ENCODE results near the gene RBFOX1. TPM values are rescaled to one million over a fixed set of nuclear protein-coding genes. Genes with fewer than 3 reads are reported as not detected.

Gene RBFOX1
- total RNA-seq, 1 donor from 2014 or later, result not detected

GRCh38 chr16:7555459-7555858, 222.8 kb downstream of the RBFOX1 start:
- H3K4me3 ChIP-seq (ENCODE audit: low read depth, low read length), result no peak overlapping the region
- no peak for TF ChIP-seq CTCF (conservative IDR thresholded peaks at IDR 0.05; ENCODE audit: low read depth, low read length)
- no peak for DNase-seq (ENCODE audit: low read depth)

- no peak for DNase-seq (ENCODE audit: low read depth)
- no peak for TF ChIP-seq CTCF (conservative IDR thresholded peaks at IDR 0.05; ENCODE audit: low read depth, low read length)
- no peak overlapping the region for H3K4me3 ChIP-seq (ENCODE audit: low read depth, low read length)
Measured at GRCh38 chr16:7561908-7562405, 229.3 kb downstream of the RBFOX1 start.

- TF ChIP-seq CTCF (conservative IDR thresholded peaks at IDR 0.05; ENCODE audit: low read depth, low read length), result no peak
- no peak for DNase-seq (ENCODE audit: low read depth)
- H3K4me3 ChIP-seq (ENCODE audit: low read depth, low read length), result no peak overlapping the region
Measured at GRCh38 chr16:7566360-7566759, 233.7 kb downstream of the RBFOX1 start.

- no peak for TF ChIP-seq CTCF (conservative IDR thresholded peaks at IDR 0.05; ENCODE audit: low read depth, low read length)
- DNase-seq (ENCODE audit: low read depth), result no peak
Measured at GRCh38 chr16:7571366-7571765, 238.7 kb downstream of the RBFOX1 start.

GRCh38 chr16:7577588-7577987, 244.9 kb downstream of the RBFOX1 start:
- DNase-seq (ENCODE audit: low read depth), result no peak
- no peak for TF ChIP-seq CTCF (conservative IDR thresholded peaks at IDR 0.05; ENCODE audit: low read depth, low read length)
- H3K4me3 ChIP-seq (ENCODE audit: low read depth, low read length), result no peak overlapping the region

More at GRCh38 chr16:7571366-7571765, 238.7 kb downstream of the RBFOX1 start:
- no peak overlapping the region for H3K4me3 ChIP-seq (ENCODE audit: low read depth, low read length)

- DNase-seq (ENCODE audit: low read depth), result no peak
- no peak overlapping the region for H3K4me3 ChIP-seq (ENCODE audit: low read depth, low read length)
- TF ChIP-seq CTCF (conservative IDR thresholded peaks at IDR 0.05; ENCODE audit: low read depth, low read length), result no peak
Measured at GRCh38 chr16:7579454-7579853, 246.8 kb downstream of the RBFOX1 start.

GRCh38 chr16:7581175-7581574, 248.5 kb downstream of the RBFOX1 start:
- H3K4me3 ChIP-seq (ENCODE audit: low read depth, low read length), result no peak overlapping the region
- no peak for TF ChIP-seq CTCF (conservative IDR thresholded peaks at IDR 0.05; ENCODE audit: low read depth, low read length)
- no peak for DNase-seq (ENCODE audit: low read depth)

Data from epithelial cell of proximal tubule (primary cell).